Panc1 (cell line): Measurements from ENCODE around the gene ABHD18. TPM values are rescaled to one million over a fixed set of nuclear protein-coding genes. Genes with fewer than 3 reads are reported as not detected.

Experiments
- ATAC-seq: fragments of 200-7000 bp; cut with Tn5 transposase; 2 replicates; pipeline ENCODE4 v1.9.1; 2020; ENCODE audit warnings: mild to moderate bottlenecking, moderate library complexity
- BruUV-seq: library from RNA; stranded (reverse); fragments of 400-500 nt; replicated peaks from 2 replicates; lab custom pipeline; 2021; lab: Mats Ljungman, UMichigan
- CTCF ChIA-PET: fragments of 300-600 bp; sonication (Branson Sonifier 250); formaldehyde crosslinking; loops from one replicate; lab custom pipeline; 2022; ENCODE audit warnings: antibody characterized with exemption; lab: Charles Lee
- POLR2A ChIA-PET: fragments of 300-600 bp; sonication (Branson Sonifier 250); formaldehyde crosslinking; loops from one replicate; lab custom pipeline; 2022; ENCODE audit warnings: antibody characterized with exemption; lab: Charles Lee
- DNase-seq: peaks from one replicate; pipeline ENCODE4 v3.0.0-alpha.2; 2010; ENCODE audit warnings: low read depth, low spot score
- H3K27ac ChIP-seq: 2 replicates; pipeline ENCODE4 v1.5.1; 2011; ENCODE audit warnings: mild to moderate bottlenecking, low read length, inconsistent platforms
- H3K27me3 ChIP-seq: fragments of 200-500 bp; sonication (Bioruptor generic); 2 replicates; pipeline ENCODE4 v1.6.0; 2014; ENCODE audit warnings: low read length, inconsistent platforms; ENCODE audit not compliant: control insufficient read depth, insufficient read depth
- H3K36me3 ChIP-seq: fragments of 200-500 bp; sonication (Bioruptor generic); 2 replicates; pipeline ENCODE4 v1.5.1; 2014; ENCODE audit warnings: inconsistent platforms, mild to moderate bottlenecking, low read length, moderate library complexity; ENCODE audit not compliant: control insufficient read depth, insufficient read depth
- H3K4me1 ChIP-seq: 2 replicates; pipeline ENCODE4 v1.5.1; 2011; ENCODE audit warnings: inconsistent platforms, mild to moderate bottlenecking, low read length, moderate library complexity; ENCODE audit not compliant: control insufficient read depth, insufficient read depth
- H3K4me3 ChIP-seq, 2 experiments: 2 replicates each; pipeline ENCODE4 v1.5.1; 2011 to 2012; ENCODE audit warnings: low read depth in 2 of 2, low read length in 2 of 2, mild to moderate bottlenecking in 2 of 2, inconsistent platforms in 1 of 2, moderate library complexity in 1 of 2
- H3K9me3 ChIP-seq: fragments of 200-500 bp; sonication (Bioruptor generic); 2 replicates; pipeline ENCODE4 v1.5.1; 2014; ENCODE audit warnings: low read depth, mild to moderate bottlenecking, inconsistent platforms, low read length, moderate library complexity; ENCODE audit not compliant: control insufficient read depth, insufficient read depth
- CTCF ChIP-seq: fragments of 450-650 bp; IDR thresholded peaks from 2 replicates; pipeline ENCODE4 v1.5.1; 2017; ENCODE audit warnings: mild to moderate bottlenecking
- POLR2AphosphoS5 ChIP-seq: IDR thresholded peaks from 2 replicates; pipeline ENCODE4 v1.6.1; 2012; ENCODE audit warnings: mild to moderate bottlenecking, low read depth, low read length, moderate library complexity
- REST ChIP-seq, 2 experiments: IDR thresholded peaks; 2 replicates each; pipeline ENCODE4 v1.6.1; 2011 to 2012; ENCODE audit warnings: low read depth in 2 of 2, control low read depth in 1 of 2, low read length in 1 of 2, mild to moderate bottlenecking in 1 of 2, moderate library complexity in 1 of 2; ENCODE audit not compliant: insufficient read depth in 1 of 2
- SIN3A ChIP-seq: IDR thresholded peaks from 2 replicates; pipeline ENCODE4 v1.6.1; 2012; ENCODE audit warnings: low read depth, mild to moderate bottlenecking, low read length, moderate library complexity, borderline replicate concordance; ENCODE audit not compliant: insufficient read depth
- TCF7L2 ChIP-seq: IDR thresholded peaks from 2 replicates; pipeline ENCODE4 v1.6.1; 2011; ENCODE audit warnings: mild to moderate bottlenecking, low read depth, low read length, inconsistent platforms
- in situ Hi-C: cut with HindIII; loops from 2 replicates; pipeline ENCODE4 v1.10.0; 2016; ENCODE audit warnings: low sequenced_read_pairs, low pct_unique_long_range_greater_than_20kb
- intact Hi-C: fragments of 100-400 bp; cut with micrococcal nuclease; formaldehyde crosslinking; loops from one replicate; pipeline ENCODE4 v1.10.0; 2022; ENCODE audit not compliant: unreplicated experiment
- total RNA-seq: library from RNA; stranded (reverse); gene quantifications from one replicate; pipeline ENCODE4 v1.2.1, GENCODE V29; 2021; ENCODE audit not compliant: unreplicated experiment

ABHD18 gene
- total RNA-seq, 1 experiment from 2014 or later, result 7.4 TPM

GRCh38 chr4:127985989-127986388, 20.8 kb downstream of the ABHD18 start:
- intact Hi-C loops, result no loop called here
- H3K27ac ChIP-seq, result no peak overlapping the region
- no TSS peak for BruUV-seq
- no peaks in the 10 kb centered on the region for H3K27me3 ChIP-seq
- TF ChIP-seq POLR2AphosphoS5, result no peak
- TF ChIP-seq CTCF, result no peak; the same call in 1 of the 2 replicates
- TF ChIP-seq REST (IDR thresholded peaks at IDR 0.05; ENCODE audit: insufficient read depth in 1 of 2, low read depth in 2 of 2, low read length in 1 of 2), result no peak
- no peak for TF ChIP-seq TCF7L2
- TF ChIP-seq SIN3A, result no peak
- H3K4me1 ChIP-seq, result no peaks in the 10 kb centered on the region
- 0 out of 2 replicates have a peak, but pooled peaks cover 2% of the 10 kb centered on the region for H3K36me3 ChIP-seq
- no peaks in the 10 kb centered on the region for H3K9me3 ChIP-seq
- ChIA-PET CTCF (no interaction called here), POLR2A (no interaction called here)
- no peak for ATAC-seq
- no peak overlapping the region for H3K4me3 ChIP-seq
- in situ Hi-C loops, result no loop called here
- DNase-seq, result no peak

GRCh38 chr4:127988638-127989037, 23.4 kb downstream of the ABHD18 start:
- Histone ChIP-seq H3K27ac (no peak overlapping the region), H3K27me3 (no peaks in the 10 kb centered on the region), H3K4me1 (no peaks in the 10 kb centered on the region), H3K4me3 (no peak overlapping the region), H3K9me3 (no peaks in the 10 kb centered on the region), H3K36me3 (0 out of 2 replicates have a peak, but pooled peaks cover 2% of the 10 kb centered on the region)
- CTCF ChIA-PET, result no interaction called here
- POLR2A ChIA-PET, result no interaction called here
- no TSS peak for BruUV-seq
- no peak for TF ChIP-seq REST (IDR thresholded peaks at IDR 0.05; ENCODE audit: insufficient read depth in 1 of 2, low read depth in 2 of 2, low read length in 1 of 2)
- TF ChIP-seq POLR2AphosphoS5, result no peak
- TF ChIP-seq CTCF, result no peak
- no peak for TF ChIP-seq SIN3A
- no peak for TF ChIP-seq TCF7L2
- no peak for DNase-seq
- intact Hi-C loops (no loop called here), in situ Hi-C loops (no loop called here)
- no peak for ATAC-seq
